RWPE1 (cell line): ENCODE measurements around the gene RRM2.

Experiments
- CTCF ChIA-PET: fragments of 350-600 bp; sonication (Branson Sonifier 250); formaldehyde crosslinking; extraction: SDS; loops from one replicate; lab custom pipeline; 2021; lab: Yijun Ruan, JAX
- POLR2A ChIA-PET: fragments of 400-600 bp; formaldehyde crosslinking; extraction: SDS; loops from one replicate; lab custom pipeline; 2020; ENCODE audit warnings: antibody characterized with exemption; ENCODE audit not compliant: low non-redundant PET; lab: Yijun Ruan, JAX
- DNase-seq: peaks from one replicate; pipeline ENCODE4 v3.0.0; 2012; ENCODE audit warnings: low spot score
- H3K27ac ChIP-seq: fragments of 450-650 bp; 2 replicates; pipeline ENCODE4 v1.5.1; 2017
- CTCF ChIP-seq: fragments of 450-650 bp; conservative IDR thresholded peaks from 2 replicates; pipeline ENCODE4 v1.5.1; 2017; ENCODE audit warnings: low read depth, mild to moderate bottlenecking

RRM2 gene

GRCh38 chr2:10078001-10078400 lies 44.5 kb upstream of the RRM2 start:
- H3K27ac ChIP-seq, result no peak overlapping the region
- POLR2A ChIA-PET, result no interaction called here
- no peak for DNase-seq
- CTCF ChIA-PET, result interaction anchor here (0.5 to 2.4 kb wide), 2 partner anchors 20 to 203 kb away, joined by 3 to 13 read pairs; no protein-coding TSS in a partner anchor
- TF ChIP-seq CTCF, result no peak

- CTCF ChIA-PET, result interaction anchor here (0.6 to 2.4 kb wide), 4 partner anchors 12 to 794 kb away, joined by 3 to 13 read pairs (median 3); no protein-coding TSS in a partner anchor
- POLR2A ChIA-PET, result no interaction called here
- DNase-seq, result no peak
- TF ChIP-seq CTCF, result no peak
- peak overlapping the region; percentile 53 for H3K27ac ChIP-seq
Observed at GRCh38 chr2:10078704-10079265, 43.8 kb upstream of the RRM2 start.

GRCh38 chr2:10079266-10079869 lies 43.2 kb upstream of the RRM2 start:
- H3K27ac ChIP-seq, result peak overlapping the region; percentile 53
- POLR2A ChIA-PET, result no interaction called here
- DNase-seq, result peak; percentile 30
- no peak for TF ChIP-seq CTCF
- CTCF ChIA-PET, result interaction anchor here (0.6 to 2.4 kb wide), 4 partner anchors 13 to 795 kb away, joined by 3 to 13 read pairs (median 3); no protein-coding TSS in a partner anchor

- H3K27ac ChIP-seq, result peak within 1 kb of the TSS; percentile 53
- CTCF ChIA-PET, result interaction anchor here (2.4 kb wide), 1 partner anchor 18 kb away, joined by 13 read pairs; no protein-coding TSS in a partner anchor
- POLR2A ChIA-PET, result no interaction called here
- peak; percentile 16 for DNase-seq
- TF ChIP-seq CTCF, result peak; percentile 39; the same call in 1 of the 2 replicates
Observed at GRCh38 chr2:10079870-10080535, 42.5 kb upstream of the RRM2 start, which contains the start of gene CYS1. CYS1 (minus strand) TSS chr2:10080411; CDS start chr2:10080223, 188 bp downstream.

GRCh38 chr2:10080536-10081304 lies 41.8 kb upstream of the RRM2 start:
- no peak for DNase-seq
- ChIA-PET POLR2A (no interaction called here), CTCF (interaction anchor here (0.9 kb wide), 1 partner anchor 355 kb away, joined by 4 read pairs; no protein-coding TSS in a partner anchor)
- no peak overlapping the region for H3K27ac ChIP-seq
- TF ChIP-seq CTCF, result no peak
